Inflammatory macrophage treated with lipopolysaccharide for 4 hours (primary cell): ENCODE data around the gene PRIM2.
"Not testable (repeated sequence)": the region's sequence is repeated elsewhere in the genome, so short reads cannot be mapped to it uniquely, and the experiment has no call there.

Source experiments
- DNase-seq: peaks from one replicate; pipeline ENCODE4 v3.0.0-alpha.2; 2020

PRIM2 gene

GRCh38 chr6:57317060-57317943, at the start of gene PRIM2:
Gene PRIM2, plus strand, starts transcription at chr6:57317630. Its CDS starts 816 bp downstream, at chr6:57318446.
- DNase-seq, result peak; percentile 83

- no peak for DNase-seq
Measured at GRCh38 chr6:57268294-57268640, 49.2 kb upstream of the PRIM2 start.

GRCh38 chr6:57274113-57274824, 43.2 kb upstream of the PRIM2 start:
- DNase-seq, result not testable (repeated sequence)

GRCh38 chr6:57275384-57275783, 42.0 kb upstream of the PRIM2 start:
- DNase-seq, result no peak

GRCh38 chr6:57276946-57277345, 40.5 kb upstream of the PRIM2 start:
- DNase-seq, result no peak

- DNase-seq, result no peak
Measured at GRCh38 chr6:57278570-57278969, 38.9 kb upstream of the PRIM2 start.

GRCh38 chr6:57279013-57279412, 38.4 kb upstream of the PRIM2 start:
- no peak for DNase-seq

- DNase-seq, result no peak
Measured at GRCh38 chr6:57283106-57283505, 34.3 kb upstream of the PRIM2 start.

- no peak for DNase-seq
Measured at GRCh38 chr6:57283911-57284455, 33.4 kb upstream of the PRIM2 start.

GRCh38 chr6:57288136-57288535, 29.3 kb upstream of the PRIM2 start:
- DNase-seq, result not testable (repeated sequence)

GRCh38 chr6:57293472-57293871, 24.0 kb upstream of the PRIM2 start:
- not testable (repeated sequence) for DNase-seq

GRCh38 chr6:57294862-57295445, 22.5 kb upstream of the PRIM2 start:
- DNase-seq, result no peak

GRCh38 chr6:57297505-57297904, 19.9 kb upstream of the PRIM2 start:
- DNase-seq, result no peak

- DNase-seq, result no peak
Measured at GRCh38 chr6:57298741-57299140, 18.7 kb upstream of the PRIM2 start.

- no peak for DNase-seq
Measured at GRCh38 chr6:57301757-57302156, 15.7 kb upstream of the PRIM2 start.

- DNase-seq, result no peak
Measured at GRCh38 chr6:57302477-57302876, 15.0 kb upstream of the PRIM2 start.

- DNase-seq, result no peak
Measured at GRCh38 chr6:57303931-57304681, 13.3 kb upstream of the PRIM2 start.

- DNase-seq, result no peak
Measured at GRCh38 chr6:57305107-57305506, 12.3 kb upstream of the PRIM2 start.

- no peak for DNase-seq
Measured at GRCh38 chr6:57305761-57306160, 11.7 kb upstream of the PRIM2 start.

GRCh38 chr6:57306273-57306672, 11.2 kb upstream of the PRIM2 start:
- no peak for DNase-seq

- DNase-seq, result no peak
Measured at GRCh38 chr6:57307850-57308249, 9.6 kb upstream of the PRIM2 start.

- not testable (repeated sequence) for DNase-seq
Measured at GRCh38 chr6:57308755-57309154, 8.7 kb upstream of the PRIM2 start.
